K562 (cell line): ENCODE data around the gene BCAS1. TPM values are rescaled to one million over a fixed set of nuclear protein-coding genes. Genes with fewer than 3 reads are reported as not detected.

ENCODE experiments used
- ATAC-seq: fragments of 200-7000 bp; cut with Tn5 transposase; 3 replicates; pipeline ENCODE4 v1.9.1; 2020; ENCODE audit warnings: moderate library complexity
- BruUV-seq: library from RNA; stranded (reverse); fragments of 400-500 nt; replicated peaks from 2 replicates; lab custom pipeline; 2021; lab: Mats Ljungman, UMichigan
- CTCF ChIA-PET: fragments of 300-600 bp; formaldehyde crosslinking; extraction: SDS; loops from one replicate; lab custom pipeline; 2021; ENCODE audit warnings: low intra/inter-chr PET ratio; lab: Yijun Ruan, JAX
- POLR2A ChIA-PET: fragments of 300-600, 350-650 bp; sonication (Branson Sonifier 250); formaldehyde crosslinking; extraction: SDS; loops from one replicate; lab custom pipeline; 2021; ENCODE audit warnings: antibody characterized with exemption, inconsistent platforms; lab: Yijun Ruan, JAX
- DNase-seq, 4 experiments: peaks; one replicate each; pipeline versions ENCODE4 v3.0.0 to v3.0.0-alpha.2; 2011 to 2018; ENCODE audit warnings: low spot score in 3 of 4, mixed read lengths in 3 of 4; ENCODE audit errors: extremely low read depth in 1 of 4
- FAIRE-seq: peaks from 2 replicates; lab custom pipeline; 2011; peaks lifted over from hg19 to GRCh38; lab: Jason Lieb, UNC
- H2AFZ ChIP-seq: 2 replicates; pipeline ENCODE4 v1.6.0; 2011; ENCODE audit warnings: low read depth, low read length, control low read depth, inconsistent platforms
- H3K27ac ChIP-seq: fragments of 200-600 bp; 3 replicates; pipeline ENCODE4 v1.8.0; 2011; ENCODE audit warnings: low read depth, mild to moderate bottlenecking, control low read depth, inconsistent platforms, low read length, moderate library complexity, mixed read lengths; ENCODE audit errors: extremely low read depth
- H3K27me3 ChIP-seq, 2 experiments: fragments of 300-600 bp in 1 of 2; 2 replicates in 1 of 2; 3 replicates in 1 of 2; pipeline versions ENCODE4 v1.6.0 to v1.8.0; 2011; ENCODE audit warnings: inconsistent platforms in 2 of 2, low read length in 2 of 2, mild to moderate bottlenecking in 1 of 2, mixed read lengths in 1 of 2, moderate library complexity in 1 of 2; ENCODE audit not compliant: control insufficient read depth in 2 of 2, insufficient read depth in 2 of 2
- H3K36me3 ChIP-seq: fragments of 300-600 bp; 3 replicates; pipeline ENCODE4 v1.8.0; 2011; ENCODE audit warnings: mild to moderate bottlenecking, low read length, inconsistent platforms; ENCODE audit not compliant: control insufficient read depth, insufficient read depth
- H3K4me1 ChIP-seq, 2 experiments: fragments of 200-600 bp in 1 of 2; replicated peaks in 1 of 2; 2 replicates in 1 of 2; 3 replicates in 1 of 2; pipeline versions ENCODE4 v1.5.1 to v1.8.0; 2011; ENCODE audit warnings: inconsistent platforms in 2 of 2, low read length in 2 of 2, mild to moderate bottlenecking in 1 of 2, mixed read lengths in 1 of 2, moderate library complexity in 1 of 2; ENCODE audit not compliant: control insufficient read depth in 2 of 2, insufficient read depth in 2 of 2
- H3K4me2 ChIP-seq: 2 replicates; pipeline ENCODE4 v1.6.1; 2011; ENCODE audit warnings: low read length, control low read depth, inconsistent platforms, mixed read lengths; ENCODE audit not compliant: insufficient read depth
- H3K4me3 ChIP-seq: fragments of 200-600 bp; sonication (generic), shearing (Covaris generic); 2 replicates; pipeline ENCODE4 v1.5.1; 2016; ENCODE audit warnings: control low read depth, inconsistent platforms
- H3K79me2 ChIP-seq: fragments of 200-600 bp; 3 replicates; pipeline ENCODE4 v1.8.0; 2011; ENCODE audit warnings: low read length, inconsistent platforms; ENCODE audit not compliant: control insufficient read depth, insufficient read depth
- H3K9ac ChIP-seq, 2 experiments: 2 replicates each; pipeline versions ENCODE4 v1.6.0 to v1.6.1; 2011; ENCODE audit warnings: low read depth in 2 of 2, low read length in 2 of 2, control low read depth in 1 of 2, inconsistent platforms in 1 of 2, mild to moderate bottlenecking in 1 of 2, mixed read lengths in 1 of 2; ENCODE audit not compliant: insufficient read depth in 1 of 2
- H3K9me1 ChIP-seq: one replicate; pipeline ENCODE4 v1.6.0; 2011; ENCODE audit warnings: inconsistent platforms, mild to moderate bottlenecking, low read length, moderate library complexity; ENCODE audit not compliant: control insufficient read depth, insufficient read depth
- H3K9me3 ChIP-seq: replicated peaks from 2 replicates; pipeline ENCODE4 v1.5.1; 2011; ENCODE audit warnings: low read depth, low read length, inconsistent platforms; ENCODE audit not compliant: control insufficient read depth, insufficient read depth
- H4K20me1 ChIP-seq: replicated peaks from 2 replicates; pipeline ENCODE4 v1.6.1; 2011; ENCODE audit warnings: low read length, inconsistent platforms, mixed read lengths; ENCODE audit not compliant: control insufficient read depth, insufficient read depth
- ZNF589 ChIP-seq: fragments of 200-800 bp; sonication (Bioruptor generic); IDR thresholded peaks from 2 replicates; pipeline ENCODE4 v1.6.1; 2016; ENCODE audit warnings: low read depth, missing genetic modification characterization, missing compliant biosample characterization
- in situ Hi-C: fragments of 300-500 bp; cut with MboI; formaldehyde crosslinking; loops from 4 replicates; pipeline ENCODE4 v1.15.0; 2018; ENCODE audit warnings: inconsistent platforms, mixed read lengths
- intact Hi-C: fragments of 100-400 bp; cut with micrococcal nuclease; formaldehyde crosslinking; loops from 2 replicates; pipeline ENCODE4 v1.14.2; 2022
- polyA plus RNA-seq, 8 experiments: library from polyadenylated mRNA; depleted of rRNA in 4 of 8; stranded (reverse) in 5 of 8; unstranded in 3 of 8; fragments of >200 nt; fragmentation: Nextera tagmentation in 2 of 8; fragmentation: Illumina TruSeq in 1 of 8; extraction: Ambion mirVana in 2 of 8; extraction: Trizol in 1 of 8; gene quantifications; 2 replicates each; pipeline versions ENCODE4 v1.2.1 to v1.2.3, GENCODE V29; 2011 to 2014; ENCODE audit warnings: inconsistent platforms in 1 of 8, missing spikeins in 1 of 8
- total RNA-seq, 7 experiments: library from RNA; depleted of rRNA in 6 of 7; stranded (reverse); fragments of >200 nt in 6 of 7; fragmentation: Illumina TruSeq in 2 of 7; extraction: Trizol in 2 of 7; gene quantifications; 2 replicates each; pipeline versions ENCODE4 v1.2.1 to v1.2.3, GENCODE V29; 2011 to 2021; ENCODE audit warnings: low replicate concordance in 1 of 7
- TF ChIP-seq, protein P1 (sequence below): fragments of 450-650 bp; conservative IDR thresholded peaks from 2 replicates; pipeline ENCODE4 v1.6.1; 2016; ENCODE audit warnings: missing genetic modification characterization, low read depth, mild to moderate bottlenecking, missing compliant biosample characterization, moderate library complexity

Gene BCAS1
- total and polyA plus RNA-seq, 9 of the 15 experiments (the other 6 are each of a cell fraction or from before 2014, with no cell fraction given), result 0.18 to 2.3 (median 0.93) TPM

DNA sequence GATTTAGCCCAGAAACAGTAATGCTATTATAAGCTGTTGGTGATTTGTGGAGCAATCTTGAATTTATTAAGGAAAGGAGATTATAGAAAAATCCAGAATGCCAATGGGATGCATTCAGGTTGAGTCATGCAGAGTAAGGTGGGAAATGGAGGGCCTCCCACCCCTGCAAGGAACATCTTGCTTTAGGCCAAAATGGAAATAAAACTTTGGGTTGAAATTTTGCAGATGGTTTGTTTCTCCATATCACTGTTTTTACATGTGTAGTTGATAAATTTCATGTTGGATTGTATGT lies 152.4 kb downstream of the BCAS1 start:
- Histone ChIP-seq H3K36me3 (no peaks in the 10 kb centered on the region), H3K27me3 (no peaks in the 10 kb centered on the region), H4K20me1 (no peaks in the 10 kb centered on the region), H3K27ac (peak overlapping the region; percentile 83), H3K9ac (peak overlapping the region in 1 of 2 experiments; percentile 71; a peak in 1 of 4 replicates), H3K4me2 (no peak overlapping the region; the same call in 1 of the 2 replicates)
- no peak for FAIRE-seq
- no peak for ATAC-seq
- CTCF ChIA-PET, result no interaction called here
- TF ChIP-seq, protein P1, sequence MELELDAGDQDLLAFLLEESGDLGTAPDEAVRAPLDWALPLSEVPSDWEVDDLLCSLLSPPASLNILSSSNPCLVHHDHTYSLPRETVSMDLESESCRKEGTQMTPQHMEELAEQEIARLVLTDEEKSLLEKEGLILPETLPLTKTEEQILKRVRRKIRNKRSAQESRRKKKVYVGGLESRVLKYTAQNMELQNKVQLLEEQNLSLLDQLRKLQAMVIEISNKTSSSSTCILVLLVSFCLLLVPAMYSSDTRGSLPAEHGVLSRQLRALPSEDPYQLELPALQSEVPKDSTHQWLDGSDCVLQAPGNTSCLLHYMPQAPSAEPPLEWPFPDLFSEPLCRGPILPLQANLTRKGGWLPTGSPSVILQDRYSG (tag), result no peak
- TF ChIP-seq ZNF589 (CRISPR knock-in tag), result 0 out of 2 replicates have a peak, but pooled peaks have one; percentile 69
- TF ChIP-seq, all 486 proteins: peak for 1
- intact Hi-C loops, result loop anchor here (5.0 kb wide), 3 partner anchors 46 to 326 kb away; partner anchors contain the start of gene ZNF217
- DNase-seq, result no peak
- Histone ChIP-seq H3K79me2 (no peaks in the 10 kb centered on the region), H3K9me3 (no peaks in the 10 kb centered on the region), H3K4me3 (no peak overlapping the region), H3K4me1 (peaks cover 14 to 34% of the 10 kb centered on the region in 2 experiments; a peak in 3 of 5 replicates), H2AFZ (peak overlapping the region; percentile 87), H3K9me1 (no peaks in the 10 kb centered on the region)
- no TSS peak for BruUV-seq
- POLR2A ChIA-PET, result interaction anchor here (1.0 to 1.7 kb wide), 7 partner anchors 10 to 339 kb away, joined by 3 to 8 read pairs (median 5); partner anchors contain the start of gene ZNF217
- in situ Hi-C loops, result no loop called here
